ENCODE results near the gene AVPI1.
"Not testable (repeated sequence)": the region's sequence is repeated elsewhere in the genome, so short reads cannot be mapped to it uniquely, and the experiment has no call there.

Gene AVPI1

DNA sequence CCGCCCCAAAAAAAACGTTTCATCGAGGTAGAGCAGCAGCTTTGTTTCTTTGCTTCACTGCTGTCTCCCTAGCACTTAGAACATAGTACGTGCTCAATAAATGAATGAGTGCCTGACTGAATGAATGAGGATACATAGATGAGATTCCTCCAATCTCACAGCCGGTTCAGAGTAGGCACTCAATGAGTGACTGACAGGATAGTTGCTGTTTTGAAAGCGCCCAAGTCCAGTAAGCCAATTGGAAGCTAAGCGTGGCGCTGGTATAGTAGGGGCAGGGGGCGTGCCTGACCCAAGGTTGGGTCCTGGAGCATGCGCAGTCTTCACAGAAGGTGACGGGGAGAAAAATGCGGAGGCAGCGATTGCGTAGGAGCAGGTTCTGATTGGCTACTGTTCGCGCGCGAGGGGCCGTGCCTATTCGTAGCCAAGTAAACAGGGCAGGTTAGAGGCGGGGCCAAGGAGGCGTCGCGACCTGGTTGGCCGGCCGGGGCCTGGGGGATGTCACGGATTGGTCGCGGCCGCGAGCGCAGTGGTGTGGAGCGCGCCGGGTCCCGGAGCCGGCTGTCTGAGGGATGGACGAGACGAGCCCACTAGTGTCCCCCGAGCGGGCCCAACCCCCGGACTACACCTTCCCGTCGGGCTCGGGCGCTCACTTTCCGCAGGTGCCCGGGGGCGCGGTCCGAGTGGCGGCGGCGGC lies 46.7 kb downstream of the AVPI1 start, which contains the start of gene PI4K2A:
Gene PI4K2A, plus strand, starts transcription at position 498 of the 694 bp plus-strand sequence. Its CDS starts 72 bp downstream, at position 570.
- peak; percentile 100 for DNase-seq

DNA sequence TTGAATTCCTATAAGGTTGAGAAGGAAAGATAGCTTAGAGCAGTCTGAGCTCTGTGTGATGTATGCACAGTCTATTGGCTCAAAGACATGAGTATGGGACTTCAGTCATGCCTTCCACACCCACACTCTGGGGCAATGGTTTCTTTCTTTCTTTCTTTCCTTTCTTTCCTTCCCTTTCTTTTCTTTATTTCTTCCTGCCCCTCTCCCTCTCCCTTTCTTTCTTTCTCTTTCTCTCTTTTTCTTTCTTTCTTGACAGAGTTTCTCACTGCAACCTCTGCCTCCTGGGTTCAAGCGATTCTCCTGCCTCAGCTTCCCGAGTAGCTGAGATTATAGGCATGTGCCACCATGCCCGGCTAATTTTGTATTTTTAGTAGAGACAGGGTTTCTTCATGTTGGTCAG lies 48.0 kb downstream of the AVPI1 start:
- not testable (repeated sequence) for DNase-seq

DNA sequence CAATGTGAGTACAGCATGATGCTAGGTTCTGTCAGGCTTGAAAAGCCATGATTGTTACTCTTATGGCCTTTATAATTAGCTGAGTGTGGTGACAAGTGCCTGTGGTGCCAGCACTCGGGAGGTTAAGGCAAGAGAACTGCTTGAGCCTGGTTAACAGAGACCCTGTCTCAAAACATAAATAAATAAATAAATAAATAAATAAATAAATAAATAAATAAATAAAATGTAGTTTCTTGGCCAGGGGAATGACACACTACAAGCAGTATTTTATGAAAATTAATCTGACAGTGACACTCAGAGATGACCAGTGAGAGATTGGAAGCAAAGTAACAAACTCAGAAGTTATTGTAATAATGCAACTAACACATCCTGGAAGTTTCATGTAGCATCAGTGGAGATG lies 51.5 kb downstream of the AVPI1 start:
- no peak for DNase-seq

DNA sequence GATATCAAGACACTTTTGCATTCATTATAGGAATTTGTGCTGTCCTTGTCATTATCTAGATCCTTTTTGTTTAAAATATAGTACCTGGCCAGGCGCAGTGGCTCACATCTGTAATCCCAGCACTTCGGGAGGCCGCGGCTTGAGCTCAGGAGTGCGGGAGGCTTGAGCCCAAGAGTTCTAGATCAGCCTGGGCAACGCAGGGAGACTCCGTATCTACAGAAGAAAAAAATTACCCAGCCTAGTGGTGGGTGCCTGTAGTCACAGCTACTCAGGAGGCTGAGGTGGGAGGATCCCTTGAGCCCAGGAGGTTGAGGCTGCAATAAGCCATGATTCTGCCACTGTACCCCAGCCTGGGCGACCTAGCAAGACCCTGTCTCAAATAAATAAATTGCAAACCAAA lies 53.1 kb downstream of the AVPI1 start:
- DNase-seq = peak in 2 of 3 donors; percentile 33 to 45

DNA sequence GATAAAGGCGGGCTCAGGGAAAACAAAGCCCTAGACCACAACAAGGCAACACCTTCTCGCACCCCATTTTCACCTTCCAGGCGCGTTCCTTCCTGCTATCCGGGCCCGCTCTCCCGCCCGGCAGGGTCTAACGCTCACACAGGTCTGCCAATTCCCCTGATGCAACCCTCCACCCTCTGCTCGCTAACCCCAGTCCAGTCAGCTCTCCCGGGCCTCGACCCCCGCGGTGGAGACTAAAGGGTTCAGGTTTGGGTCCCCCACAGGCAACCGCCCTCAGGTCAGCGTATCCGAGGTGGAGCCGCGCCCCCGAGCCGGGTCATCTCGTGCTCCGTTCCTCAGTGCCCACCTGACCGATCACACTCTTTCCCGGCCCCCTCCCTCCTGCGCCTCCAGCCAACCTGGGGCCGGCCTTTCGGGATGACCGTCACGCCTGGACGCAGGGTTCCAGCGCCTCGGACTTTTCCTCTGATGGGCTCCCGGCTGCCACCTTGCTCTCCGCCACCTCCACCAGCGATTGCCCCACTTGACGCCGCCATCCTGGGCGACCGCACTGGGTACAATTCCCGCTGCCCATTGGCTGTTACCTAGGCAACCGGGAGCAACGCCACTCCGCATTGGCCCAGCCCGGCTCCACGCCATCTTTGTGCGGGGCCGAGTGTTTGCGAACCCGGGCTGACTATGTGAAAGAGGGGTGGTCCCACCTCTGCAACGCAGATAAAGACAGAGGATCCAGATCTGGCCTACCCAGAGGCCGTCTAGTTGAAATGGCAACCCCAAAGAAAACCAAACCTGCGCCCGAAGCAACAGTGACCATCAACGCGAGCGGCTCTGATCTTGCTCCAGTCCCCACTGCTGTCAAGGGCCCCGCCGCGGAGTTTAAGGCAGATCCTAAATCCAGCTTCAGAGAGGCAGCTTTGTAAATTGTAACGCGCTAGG lies 53.8 kb downstream of the AVPI1 start, which contains the start of gene MORN4:
Gene MORN4, minus strand, starts transcription at position 552 of the 936 bp plus-strand sequence. CDS start 13,847 bp downstream, outside the sequence.
- peak; percentile 95 to 97 (median 97) for DNase-seq

DNA sequence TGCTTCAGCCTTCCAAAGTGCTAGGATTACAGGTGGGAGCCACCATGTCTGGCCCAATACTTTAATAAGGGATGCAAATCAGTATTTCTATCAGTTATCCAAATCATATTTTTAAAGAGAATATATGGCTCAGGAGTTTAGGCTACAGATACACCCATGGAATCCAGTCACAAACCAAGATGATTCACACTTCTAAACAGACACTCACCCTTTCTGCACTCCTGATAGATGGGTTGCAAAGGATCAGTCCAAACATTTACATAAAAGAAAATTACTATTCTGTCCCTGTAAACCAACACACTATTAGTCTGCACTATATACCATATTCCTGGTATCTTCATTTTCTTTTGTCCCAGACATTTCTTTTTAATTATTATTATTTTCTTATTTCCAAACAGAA lies 55.9 kb downstream of the AVPI1 start:
- no peak for DNase-seq

DNA sequence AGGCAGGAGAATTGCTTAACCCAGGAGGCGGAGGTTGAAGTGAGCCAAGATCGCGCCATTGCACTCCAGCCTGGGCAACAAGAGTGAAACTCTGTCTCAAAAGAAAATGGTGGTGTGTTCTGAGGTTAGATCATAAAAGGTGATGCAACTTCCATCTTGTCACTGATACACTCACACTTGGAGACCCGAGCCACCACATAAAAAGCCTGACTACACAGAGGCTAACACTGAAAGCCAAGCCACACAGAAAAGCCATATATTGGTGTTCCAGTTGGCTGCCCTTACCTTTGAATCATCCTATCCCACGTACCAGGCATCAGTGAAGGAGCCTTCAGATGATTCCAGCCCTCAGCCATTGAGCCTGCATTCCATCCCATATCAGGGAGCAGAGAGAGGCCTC lies 57.8 kb downstream of the AVPI1 start:
- no peak for DNase-seq

DNA sequence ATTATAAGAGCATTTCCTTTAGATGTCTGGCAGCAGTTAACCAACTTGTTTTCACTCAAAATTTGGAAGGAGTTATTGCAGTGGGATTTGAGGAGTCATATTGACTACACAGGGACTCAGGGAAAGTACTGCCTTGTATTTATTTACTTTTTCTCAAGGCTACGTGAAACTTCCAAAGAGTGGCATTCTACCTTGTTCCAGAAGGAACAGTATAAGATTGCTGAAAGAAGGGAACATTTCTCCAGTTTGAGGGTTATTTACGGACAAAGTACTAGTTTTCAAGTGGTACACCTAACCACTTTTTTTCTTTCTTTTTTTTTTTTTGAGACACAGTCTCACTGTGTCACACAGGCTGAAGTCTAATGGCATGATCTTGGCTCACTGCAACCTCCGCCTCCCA lies 58.8 kb downstream of the AVPI1 start:
- DNase-seq = no peak

DNA sequence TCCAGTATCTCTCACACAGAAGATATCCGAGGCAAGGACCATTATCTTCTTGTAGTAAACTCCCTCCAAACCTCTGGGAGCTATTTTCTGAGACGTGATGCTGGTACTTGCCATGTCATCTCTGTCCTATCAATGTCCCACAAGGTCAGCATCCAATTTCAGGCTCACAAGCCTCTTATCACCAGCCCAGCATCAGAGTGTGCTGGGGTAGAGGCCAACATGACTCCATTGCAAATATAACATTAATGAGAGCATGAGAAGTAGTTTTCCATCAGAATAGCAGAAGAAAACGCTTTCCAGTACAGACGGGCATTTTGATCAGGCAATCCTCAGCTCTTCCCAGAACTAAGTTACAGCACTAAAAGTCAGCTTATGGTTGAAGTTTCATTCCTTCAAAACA lies 59.3 kb downstream of the AVPI1 start:
- DNase-seq = no peak
